Measurements from ENCODE around the gene PCK1. TPM values are rescaled to one million over a fixed set of nuclear protein-coding genes. Genes with fewer than 3 reads are reported as not detected.

Gene PCK1
- total RNA-seq, 2 donors from 2014 or later: not detected

DNA sequence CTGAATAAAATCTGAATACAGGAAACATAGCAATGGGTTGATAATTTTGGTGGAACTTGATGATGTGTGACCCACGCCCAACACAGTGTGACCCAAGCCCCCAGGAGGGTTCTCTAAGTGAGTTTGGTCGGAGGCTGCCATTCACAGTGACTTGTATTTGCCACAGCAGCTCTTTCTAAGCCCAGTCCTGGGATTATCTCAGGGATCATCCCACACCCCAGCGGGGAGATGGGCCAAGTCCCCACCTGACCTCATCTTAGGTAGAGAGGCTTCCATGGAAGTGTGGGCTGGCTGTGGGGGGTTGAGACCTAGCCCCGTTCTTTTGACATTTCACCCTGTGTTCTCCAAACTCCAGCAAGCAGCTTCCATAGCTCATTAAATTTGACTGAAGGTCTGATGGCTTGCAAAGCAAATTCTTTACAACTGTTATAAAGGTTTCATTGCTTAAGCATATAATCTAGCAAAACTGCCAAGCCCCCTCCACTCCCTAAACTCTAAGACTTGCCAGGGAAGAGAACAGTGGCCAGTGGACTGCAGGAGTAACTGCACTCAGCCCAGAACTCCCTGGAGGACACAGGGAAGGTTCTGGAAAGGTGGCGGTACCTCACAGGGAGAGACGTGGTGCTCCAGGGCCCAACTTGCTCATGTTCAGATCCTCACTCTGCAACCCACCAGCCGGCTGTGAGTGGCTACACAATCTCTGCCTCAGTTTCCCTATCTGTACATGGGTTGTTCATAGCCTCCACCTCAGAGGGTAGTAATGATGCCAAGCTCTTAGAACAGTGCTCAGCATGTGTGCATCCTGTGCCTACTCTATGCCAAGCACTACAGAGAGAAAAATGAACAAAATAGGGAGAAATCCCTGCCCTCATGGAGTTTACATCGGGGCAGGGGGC, 1.0 kb upstream of the PCK1 start:
- H3K27ac ChIP-seq (ENCODE audit: low read depth, low read length): no peak overlapping the region
- WGBS, 2 experiments (ENCODE audit: insufficient coverage in 1 of 2, insufficient read length in 1 of 2): 93 to 94% methylated on average over 6 to 8 of the region's 8 CpGs
- TF ChIP-seq CTCF (conservative IDR thresholded peaks at IDR 0.05): no peak
- no peaks in the 10 kb centered on the region for H3K36me3 ChIP-seq (ENCODE audit: control insufficient read depth, insufficient read depth, low read length)
- Mint-ChIP-seq H3K4me1 (no peaks in the 10 kb centered on the region), H3K36me3 (ENCODE audit: low read depth) (no peaks in the 10 kb centered on the region), H3K9me3 (no peaks in the 10 kb centered on the region), H3K27me3 (ENCODE audit: insufficient read depth) (no peaks in the 10 kb centered on the region), H3K27ac (no peak overlapping the region), H3K4me3 (no peak overlapping the region)
- H3K9me3 ChIP-seq (ENCODE audit: control insufficient read depth, low read length): no peaks in the 10 kb centered on the region
- no peaks in the 10 kb centered on the region for H3K27me3 ChIP-seq (ENCODE audit: control insufficient read depth, insufficient read depth, low read length, poor library complexity, severe bottlenecking)
- no peak overlapping the region for H3K9ac ChIP-seq (ENCODE audit: extremely low read depth, low read length, poor library complexity, severe bottlenecking)
- no peaks in the 10 kb centered on the region for H3K4me1 ChIP-seq (ENCODE audit: control insufficient read depth, insufficient read depth, low read length)
- DNase-seq: no peak
- H3K4me3 ChIP-seq (ENCODE audit: low read length): no peak overlapping the region

- Mint-ChIP-seq H3K36me3 (ENCODE audit: low read depth) (no peaks in the 10 kb centered on the region), H3K9me3 (no peaks in the 10 kb centered on the region), H3K27me3 (ENCODE audit: insufficient read depth) (no peaks in the 10 kb centered on the region), H3K4me3 (no peak overlapping the region), H3K4me1 (no peaks in the 10 kb centered on the region), H3K27ac (no peak overlapping the region)
- no peak for DNase-seq
- H3K27me3 ChIP-seq (ENCODE audit: control insufficient read depth, insufficient read depth, low read length, poor library complexity, severe bottlenecking): no peaks in the 10 kb centered on the region
- H3K4me3 ChIP-seq (ENCODE audit: low read length): no peak overlapping the region
- 90% methylated on average over 24 of the region's 24 CpGs for WGBS, 2 experiments (ENCODE audit: insufficient coverage in 1 of 2, insufficient read length in 1 of 2)
- no peaks in the 10 kb centered on the region for H3K4me1 ChIP-seq (ENCODE audit: control insufficient read depth, insufficient read depth, low read length)
- no peaks in the 10 kb centered on the region for H3K36me3 ChIP-seq (ENCODE audit: control insufficient read depth, insufficient read depth, low read length)
- H3K9me3 ChIP-seq (ENCODE audit: control insufficient read depth, low read length): no peaks in the 10 kb centered on the region
- TF ChIP-seq CTCF (conservative IDR thresholded peaks at IDR 0.05): no peak
- H3K9ac ChIP-seq (ENCODE audit: extremely low read depth, low read length, poor library complexity, severe bottlenecking): no peak overlapping the region
- no peak overlapping the region for H3K27ac ChIP-seq (ENCODE audit: low read depth, low read length)
These were observed 708 bp downstream of the PCK1 start for GRCh38 chr20:57561356-57562279.

GRCh38 chr20:57562541-57563465, 1.9 kb downstream of the PCK1 start:
- no peaks in the 10 kb centered on the region for H3K9me3 Mint-ChIP-seq
- DNase-seq: no peak
- no peaks in the 10 kb centered on the region for H3K36me3 Mint-ChIP-seq (ENCODE audit: low read depth)
- Histone ChIP-seq H3K9me3 (ENCODE audit: control insufficient read depth, low read length) (no peaks in the 10 kb centered on the region), H3K4me3 (ENCODE audit: low read length) (no peak overlapping the region), H3K4me1 (ENCODE audit: control insufficient read depth, insufficient read depth, low read length) (no peaks in the 10 kb centered on the region), H3K27ac (ENCODE audit: low read depth, low read length) (no peak overlapping the region), H3K9ac (ENCODE audit: extremely low read depth, low read length, poor library complexity, severe bottlenecking) (no peak overlapping the region), H3K27me3 (ENCODE audit: control insufficient read depth, insufficient read depth, low read length, poor library complexity, severe bottlenecking) (no peaks in the 10 kb centered on the region), H3K36me3 (ENCODE audit: control insufficient read depth, insufficient read depth, low read length) (no peaks in the 10 kb centered on the region)
- TF ChIP-seq CTCF (conservative IDR thresholded peaks at IDR 0.05): no peak
- 95 to 96% methylated on average over 27 to 35 of the region's 35 CpGs for WGBS, 2 experiments (ENCODE audit: insufficient coverage in 1 of 2, insufficient read length in 1 of 2)
- H3K27ac Mint-ChIP-seq: no peak overlapping the region
- H3K4me3 Mint-ChIP-seq: no peak overlapping the region
- H3K4me1 Mint-ChIP-seq: no peaks in the 10 kb centered on the region
- H3K27me3 Mint-ChIP-seq (ENCODE audit: insufficient read depth): no peaks in the 10 kb centered on the region

Measured in endodermal cell (in vitro differentiated cells).